SJSA1 (cell line): ENCODE results near the gene EHMT1. TPM values are rescaled to one million over a fixed set of nuclear protein-coding genes. Genes with fewer than 3 reads are reported as not detected.
"Not testable (repeated sequence)": the region's sequence is repeated elsewhere in the genome, so short reads cannot be mapped to it uniquely, and the experiment has no call there.

Experiments
- DNase-seq, 2 experiments: peaks; one replicate each; pipeline ENCODE4 v3.0.0-alpha.2; 2015 to 2020; ENCODE audit warnings: low spot score in 2 of 2, low read depth in 1 of 2
- H3K27ac ChIP-seq: fragments of 250-450 bp; sonication (Bioruptor Pico); 2 replicates; pipeline ENCODE4 v1.5.1; 2020; ENCODE audit warnings: mild to moderate bottlenecking, moderate library complexity
- H3K27me3 ChIP-seq: fragments of 250-450 bp; sonication (Bioruptor Pico); replicated peaks from 2 replicates; pipeline ENCODE4 v1.5.1; 2020; ENCODE audit warnings: mild to moderate bottlenecking, moderate library complexity
- H3K36me3 ChIP-seq: fragments of 250-450 bp; sonication (Bioruptor Pico); 2 replicates; pipeline ENCODE4 v1.5.1; 2020; ENCODE audit warnings: mild to moderate bottlenecking
- H3K4me1 ChIP-seq: fragments of 250-450 bp; sonication (Bioruptor Pico); replicated peaks from 2 replicates; pipeline ENCODE4 v1.6.1; 2021; ENCODE audit warnings: mild to moderate bottlenecking
- H3K4me3 ChIP-seq: fragments of 250-450 bp; sonication (Bioruptor Pico); 2 replicates; pipeline ENCODE4 v1.5.1; 2020; ENCODE audit warnings: mild to moderate bottlenecking
- H3K9me3 ChIP-seq: fragments of 250-450 bp; sonication (Bioruptor Pico); replicated peaks from 2 replicates; pipeline ENCODE4 v1.5.1; 2020; ENCODE audit warnings: mild to moderate bottlenecking
- total RNA-seq: library from RNA; depleted of rRNA; stranded (reverse); fragments of >200 nt; shearing (Covaris generic); gene quantifications from 2 replicates; pipeline ENCODE4 v1.2.3, GENCODE V29; 2014

Gene EHMT1
- total RNA-seq, 1 experiment from 2014 or later, result 32.0 TPM

DNA sequence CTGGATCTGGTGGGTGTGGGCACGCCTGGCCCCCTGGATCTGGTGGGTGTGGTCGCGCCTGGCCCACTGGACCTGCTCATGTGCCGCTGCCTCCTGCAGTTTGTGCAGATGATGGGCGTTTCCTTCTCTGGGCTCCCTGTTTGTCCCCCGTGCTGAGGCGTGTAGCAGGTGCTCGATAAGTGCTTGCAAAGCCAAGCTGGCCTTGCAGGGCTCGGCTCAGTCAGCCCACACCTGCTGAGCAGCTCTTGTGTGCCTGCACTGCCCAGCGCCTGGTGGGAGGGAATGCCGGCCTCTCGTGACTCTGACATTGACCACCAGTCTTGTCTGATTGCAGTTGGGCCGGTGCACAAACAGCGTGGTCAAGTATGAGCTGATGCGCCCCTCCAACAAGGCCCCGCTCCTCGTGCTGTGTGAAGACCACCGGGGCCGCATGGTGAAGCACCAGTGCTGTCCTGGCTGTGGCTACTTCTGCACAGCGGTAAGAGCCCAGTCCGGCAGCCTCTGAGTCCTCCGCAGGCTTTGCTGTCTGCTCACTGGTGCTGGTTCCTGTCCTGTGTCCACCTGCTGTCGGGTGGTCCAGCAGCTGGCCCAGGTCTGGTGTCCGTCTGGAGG is 156.1 kb downstream of the EHMT1 start:
- no peak overlapping the region for H3K4me3 ChIP-seq
- DNase-seq, result no peak
- H3K36me3 ChIP-seq, result peaks cover 43% of the 10 kb centered on the region

GRCh38 chr9:137776306-137776995 is 157.6 kb downstream of the EHMT1 start:
- Histone ChIP-seq H3K9me3 (no peaks in the 10 kb centered on the region), H3K27me3 (no peaks in the 10 kb centered on the region), H3K4me1 (no peaks in the 10 kb centered on the region), H3K27ac (no peak overlapping the region), H3K4me3 (no peak overlapping the region), H3K36me3 (peaks cover 43% of the 10 kb centered on the region)
- DNase-seq, result no peak

More for the DNA sequence above, 156.1 kb downstream of the EHMT1 start:
- Histone ChIP-seq H3K27ac (no peak overlapping the region), H3K4me1 (no peaks in the 10 kb centered on the region), H3K27me3 (no peaks in the 10 kb centered on the region), H3K9me3 (no peaks in the 10 kb centered on the region)

DNA sequence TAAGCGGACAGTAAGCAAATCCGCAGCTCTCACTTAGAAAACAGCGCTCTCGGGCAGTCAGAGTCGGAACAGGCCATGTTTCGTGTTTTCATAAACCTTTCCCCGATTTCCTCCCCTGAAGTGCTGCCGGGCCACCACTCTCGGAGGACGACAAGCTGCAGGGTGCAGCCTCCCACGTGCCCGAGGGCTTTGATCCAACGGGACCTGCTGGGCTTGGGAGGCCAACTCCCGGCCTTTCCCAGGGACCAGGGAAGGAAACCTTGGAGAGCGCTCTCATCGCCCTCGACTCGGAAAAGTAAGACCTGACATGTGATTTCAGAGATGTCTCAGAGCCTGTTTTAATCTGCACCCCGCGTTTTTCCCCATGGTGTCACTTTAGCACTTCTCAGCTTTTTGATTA is 159.0 kb downstream of the EHMT1 start:
- H3K27me3 ChIP-seq, result no peaks in the 10 kb centered on the region
- no peaks in the 10 kb centered on the region for H3K9me3 ChIP-seq
- peaks cover 56% of the 10 kb centered on the region for H3K36me3 ChIP-seq
- no peak for DNase-seq
- no peaks in the 10 kb centered on the region for H3K4me1 ChIP-seq
- no peak overlapping the region for H3K27ac ChIP-seq
- H3K4me3 ChIP-seq, result no peak overlapping the region

GRCh38 chr9:137778336-137778735 is 159.5 kb downstream of the EHMT1 start:
- H3K27me3 ChIP-seq, result no peaks in the 10 kb centered on the region
- no peak overlapping the region for H3K4me3 ChIP-seq
- no peaks in the 10 kb centered on the region for H3K9me3 ChIP-seq
- H3K36me3 ChIP-seq, result peaks cover 62% of the 10 kb centered on the region
- no peaks in the 10 kb centered on the region for H3K4me1 ChIP-seq
- no peak overlapping the region for H3K27ac ChIP-seq
- DNase-seq, result no peak

DNA sequence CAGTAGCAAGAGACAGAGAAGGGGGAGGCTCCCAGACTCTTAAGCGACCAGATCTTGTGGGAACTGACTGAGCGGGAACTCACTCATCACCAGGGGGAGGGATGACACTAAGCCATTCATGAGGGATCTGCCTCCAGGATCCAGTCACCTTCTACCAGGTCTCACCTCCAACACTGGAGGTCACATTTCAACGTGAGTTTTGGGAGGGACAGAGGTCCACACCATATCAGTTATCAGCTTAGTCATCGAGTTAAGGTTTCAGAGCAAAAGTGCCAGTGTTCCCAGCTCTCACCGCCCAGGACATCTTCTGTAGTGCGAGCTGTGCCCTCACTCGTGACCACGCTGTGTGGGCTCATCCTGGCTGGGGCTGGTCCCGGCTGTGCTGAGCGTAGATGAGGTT is 160.1 kb downstream of the EHMT1 start:
- no peak for DNase-seq
- H3K27me3 ChIP-seq, result no peaks in the 10 kb centered on the region
- H3K27ac ChIP-seq, result no peak overlapping the region
- no peaks in the 10 kb centered on the region for H3K9me3 ChIP-seq
- peaks cover 62% of the 10 kb centered on the region for H3K36me3 ChIP-seq
- no peaks in the 10 kb centered on the region for H3K4me1 ChIP-seq
- no peak overlapping the region for H3K4me3 ChIP-seq

DNA sequence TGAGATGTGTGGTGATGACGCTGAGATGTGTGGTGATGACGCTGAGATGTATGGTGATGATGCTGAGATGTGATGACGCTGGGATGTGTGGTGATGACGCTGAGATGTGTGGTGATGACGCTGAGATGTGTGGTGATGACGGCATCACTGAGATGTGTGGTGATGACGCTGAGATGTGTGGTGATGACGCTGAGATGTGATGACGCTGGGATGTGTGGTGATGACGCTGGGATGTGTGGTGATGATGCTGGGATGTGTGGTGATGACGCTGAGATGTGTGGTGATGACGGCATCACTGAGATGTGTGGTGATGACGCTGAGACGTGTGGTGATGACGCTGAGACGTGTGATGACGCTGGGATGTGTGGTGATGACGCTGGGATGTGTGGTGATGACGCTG is 161.2 kb downstream of the EHMT1 start:
- not testable (repeated sequence) for H3K27me3 ChIP-seq, H3K4me1 ChIP-seq, H3K27ac ChIP-seq, DNase-seq, H3K9me3 ChIP-seq, H3K4me3 ChIP-seq
- H3K36me3 ChIP-seq, result peaks cover 63% of the 10 kb centered on the region

DNA sequence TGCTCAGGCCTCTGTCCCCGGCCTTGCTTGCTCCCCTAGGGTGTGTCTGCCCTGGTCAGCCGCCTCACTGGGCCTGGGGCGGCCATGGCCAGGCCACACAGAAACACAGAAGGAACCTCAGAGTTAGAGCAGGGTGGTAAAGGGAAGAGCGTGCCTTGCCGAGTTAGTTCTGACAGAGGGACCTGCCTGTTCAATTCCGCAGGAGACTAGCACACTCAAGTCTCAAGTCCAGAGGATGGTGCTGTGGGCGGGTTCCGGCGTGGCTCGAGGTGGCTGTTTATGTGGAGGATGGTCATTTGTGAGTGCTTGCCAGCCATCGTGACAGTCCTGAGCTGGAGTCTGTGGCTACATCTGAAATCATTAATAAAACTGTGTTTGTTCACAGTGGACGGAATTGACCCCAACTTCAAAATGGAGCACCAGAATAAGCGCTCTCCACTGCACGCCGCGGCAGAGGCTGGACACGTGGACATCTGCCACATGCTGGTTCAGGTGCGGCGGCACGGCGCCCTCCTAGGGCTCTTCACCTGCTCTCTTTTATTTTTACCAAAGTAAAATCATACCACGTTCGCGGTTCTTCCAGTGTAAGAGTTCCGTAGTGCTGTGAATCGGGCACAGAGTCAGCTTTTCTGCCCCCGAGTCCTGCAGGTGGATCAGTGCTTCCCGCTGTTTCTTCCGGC is 163.2 kb downstream of the EHMT1 start:
- peaks cover 46% of the 10 kb centered on the region for H3K36me3 ChIP-seq
- no peak overlapping the region for H3K27ac ChIP-seq
- no peaks in the 10 kb centered on the region for H3K4me1 ChIP-seq
- no peaks in the 10 kb centered on the region for H3K9me3 ChIP-seq
- no peak for DNase-seq
- no peak overlapping the region for H3K4me3 ChIP-seq
- H3K27me3 ChIP-seq, result no peaks in the 10 kb centered on the region

DNA sequence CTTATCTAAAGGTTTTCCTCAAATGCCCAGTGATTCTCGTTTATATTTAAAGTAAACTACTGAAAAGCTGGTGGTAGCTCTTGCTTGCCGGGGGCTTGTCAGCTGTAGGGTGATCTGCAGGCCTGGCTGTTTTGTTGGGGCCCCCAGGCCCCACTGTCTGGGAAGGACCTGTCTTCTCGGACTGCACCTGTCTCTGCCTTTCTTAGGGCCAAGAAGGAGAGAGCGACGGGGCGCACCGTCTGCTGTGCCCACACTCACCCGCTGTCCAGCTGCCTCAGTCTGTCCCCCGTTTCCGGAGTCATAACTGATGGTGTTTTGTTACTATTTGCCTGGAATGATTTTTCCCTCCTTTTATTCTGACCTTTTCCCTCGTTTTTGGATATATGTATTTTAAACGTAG is 164.7 kb downstream of the EHMT1 start:
- no peak for DNase-seq
- H3K4me3 ChIP-seq, result no peak overlapping the region
- H3K9me3 ChIP-seq, result no peaks in the 10 kb centered on the region
- no peaks in the 10 kb centered on the region for H3K27me3 ChIP-seq
- no peaks in the 10 kb centered on the region for H3K4me1 ChIP-seq
- peaks cover 34% of the 10 kb centered on the region for H3K36me3 ChIP-seq
- H3K27ac ChIP-seq, result no peak overlapping the region

DNA sequence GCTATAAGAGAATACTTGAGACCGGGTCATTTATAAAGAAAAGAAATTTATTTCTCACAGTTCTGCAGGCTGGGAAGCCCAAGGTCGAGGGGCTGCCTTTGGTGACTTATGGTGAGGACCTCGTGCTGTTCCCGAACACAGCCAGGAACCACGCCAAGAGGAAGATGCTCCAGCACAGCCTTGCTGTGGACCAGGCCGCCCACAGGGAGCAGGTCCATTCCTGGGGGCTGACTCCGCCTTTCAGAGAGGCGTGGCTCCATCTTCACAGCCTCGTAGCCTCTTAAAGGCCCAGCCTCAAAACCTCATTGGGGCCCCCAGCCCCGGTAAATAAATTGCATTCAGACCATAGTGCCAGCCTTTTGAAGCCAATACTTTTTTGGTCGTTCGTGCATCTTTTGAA is 165.2 kb downstream of the EHMT1 start:
- H3K4me3 ChIP-seq, result no peak overlapping the region
- H3K27ac ChIP-seq, result no peak overlapping the region
- no peaks in the 10 kb centered on the region for H3K4me1 ChIP-seq
- H3K27me3 ChIP-seq, result no peaks in the 10 kb centered on the region
- H3K9me3 ChIP-seq, result no peaks in the 10 kb centered on the region
- no peak for DNase-seq
- H3K36me3 ChIP-seq, result peaks cover 29% of the 10 kb centered on the region

DNA sequence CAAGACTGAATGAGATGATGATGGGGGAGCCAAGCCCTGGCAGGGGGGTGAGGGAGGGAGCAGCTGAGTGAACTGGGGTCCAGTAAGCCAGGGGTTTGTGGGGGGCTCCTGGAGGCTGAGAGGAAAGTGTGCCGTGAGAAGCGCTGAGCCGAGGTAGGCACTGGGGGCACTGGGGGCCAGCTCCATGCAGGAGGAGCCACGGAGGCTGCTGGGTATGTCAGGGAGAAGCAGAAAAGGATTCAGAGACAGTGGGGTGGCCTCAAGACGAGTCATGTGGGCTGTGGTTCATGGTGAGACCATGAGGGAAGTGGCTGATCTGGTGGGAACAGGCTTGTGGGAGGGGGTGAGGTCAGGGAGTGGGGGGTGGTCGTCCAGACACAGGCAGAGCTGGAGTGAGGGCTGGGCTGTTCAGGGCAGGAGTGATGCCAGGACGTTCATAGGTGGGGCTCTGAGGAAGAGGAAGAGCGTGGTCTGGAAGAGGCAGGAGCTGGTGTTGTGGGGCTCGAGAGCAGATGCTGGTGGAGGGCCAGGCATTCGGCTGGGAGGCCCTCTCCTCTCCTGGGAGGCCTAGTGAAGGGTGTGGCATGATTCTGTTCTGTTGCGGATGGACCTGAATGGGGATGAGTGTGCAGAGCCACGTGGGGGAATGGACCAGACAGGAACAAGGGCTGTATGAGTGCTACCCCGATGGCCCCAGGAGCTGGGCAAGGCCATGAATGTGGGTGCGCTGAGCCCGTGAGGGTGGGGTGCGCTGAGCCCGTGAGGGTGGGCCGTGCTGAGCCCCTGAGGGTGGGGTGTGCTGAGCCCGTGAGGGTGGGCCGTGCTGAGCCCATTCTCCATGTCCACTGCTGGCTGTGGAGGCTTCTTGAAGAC is 166.1 kb downstream of the EHMT1 start:
- Histone ChIP-seq H3K4me1 (no peaks in the 10 kb centered on the region), H3K36me3 (peaks cover 23% of the 10 kb centered on the region), H3K27ac (no peak overlapping the region), H3K4me3 (no peak overlapping the region), H3K9me3 (no peaks in the 10 kb centered on the region), H3K27me3 (no peaks in the 10 kb centered on the region)
- DNase-seq, result no peak

DNA sequence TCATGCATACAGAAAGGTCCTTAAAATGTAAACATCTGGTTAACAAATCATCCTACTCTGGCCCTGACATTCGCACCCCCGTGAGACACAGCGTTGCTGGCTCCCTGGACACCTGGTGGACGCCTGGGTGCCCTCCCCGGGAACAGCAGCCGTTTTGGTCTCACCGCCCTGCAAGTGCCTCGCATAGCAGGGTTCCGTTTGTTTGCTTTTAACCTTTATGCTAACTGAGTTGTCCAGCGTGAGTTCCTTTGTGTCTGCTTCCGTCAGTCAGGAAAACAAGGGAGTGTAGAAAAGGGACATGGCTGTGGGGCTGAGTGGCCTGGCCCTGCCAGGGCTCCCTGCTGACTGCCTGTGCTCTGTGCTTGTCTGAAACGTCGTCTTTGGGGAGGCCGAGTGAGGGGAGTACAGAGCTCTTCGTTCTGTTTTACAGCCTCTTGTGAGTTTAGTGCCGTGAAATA is 166.9 kb downstream of the EHMT1 start:
- Histone ChIP-seq H3K9me3 (no peaks in the 10 kb centered on the region), H3K27me3 (no peaks in the 10 kb centered on the region), H3K4me1 (no peaks in the 10 kb centered on the region), H3K27ac (no peak overlapping the region), H3K36me3 (peaks cover 26% of the 10 kb centered on the region), H3K4me3 (no peak overlapping the region)
- DNase-seq, result no peak

GRCh38 chr9:137786511-137786920 is 167.7 kb downstream of the EHMT1 start:
- DNase-seq, result no peak
- no peak overlapping the region for H3K27ac ChIP-seq

DNA sequence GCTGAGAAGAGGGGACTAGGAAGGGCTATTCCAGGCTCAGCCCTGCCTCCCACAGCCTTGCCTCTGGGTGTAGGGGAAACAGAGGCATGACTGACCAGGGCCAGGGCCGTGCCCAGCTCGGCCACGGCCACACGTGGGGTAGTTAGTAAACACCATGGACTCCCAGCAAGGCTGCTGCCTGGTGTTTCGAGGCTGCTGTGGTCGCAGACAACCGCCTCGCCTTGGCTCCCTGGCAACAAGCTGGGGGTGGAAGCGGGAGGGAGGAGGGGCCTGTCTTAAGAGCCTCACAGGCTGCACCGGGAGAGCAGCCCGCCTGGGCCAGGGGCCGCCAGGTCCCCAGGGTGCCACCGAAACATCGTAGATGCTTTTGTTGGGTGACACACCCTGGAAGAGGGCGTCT is 168.6 kb downstream of the EHMT1 start:
- Histone ChIP-seq H3K36me3 (peaks cover 18% of the 10 kb centered on the region), H3K4me3 (no peak overlapping the region), H3K9me3 (no peaks in the 10 kb centered on the region), H3K27ac (no peak overlapping the region), H3K4me1 (no peaks in the 10 kb centered on the region), H3K27me3 (no peaks in the 10 kb centered on the region)
- no peak for DNase-seq

More at GRCh38 chr9:137786511-137786920, 167.7 kb downstream of the EHMT1 start:
- no peaks in the 10 kb centered on the region for H3K27me3 ChIP-seq
- H3K4me3 ChIP-seq, result no peak overlapping the region
- no peaks in the 10 kb centered on the region for H3K9me3 ChIP-seq
- H3K36me3 ChIP-seq, result peaks cover 27% of the 10 kb centered on the region
- no peaks in the 10 kb centered on the region for H3K4me1 ChIP-seq
